Endothelial cell of umbilical vein (primary cell): ENCODE results near the gene CNGA4. TPM values are rescaled to one million over a fixed set of nuclear protein-coding genes. Genes with fewer than 3 reads are reported as not detected.

Experiments used
- BruUV-seq: library from RNA; stranded (reverse); fragments of 400-500 nt; replicated peaks from 2 replicates; lab custom pipeline; 2021; lab: Mats Ljungman, UMichigan
- CTCF ChIA-PET: fragments of 300-600, 350-600 bp; sonication (Branson Sonifier 250); formaldehyde crosslinking; loops from one replicate; lab custom pipeline; 2021; ENCODE audit warnings: antibody characterized with exemption, inconsistent platforms; lab: Charles Lee
- POLR2A ChIA-PET: fragments of 300-600, 350-600 bp; sonication (Branson Sonifier 250); formaldehyde crosslinking; loops from one replicate; lab custom pipeline; 2021; ENCODE audit warnings: antibody characterized with exemption, inconsistent platforms; lab: Charles Lee
- DNase-seq: peaks from one replicate; pipeline ENCODE4 v3.0.0-alpha.2; 2011; ENCODE audit warnings: low read depth, low spot score
- FAIRE-seq: peaks from 2 replicates; lab custom pipeline; 2011; peaks lifted over from hg19 to GRCh38; lab: Jason Lieb, UNC
- H2AFZ ChIP-seq: 2 replicates; pipeline ENCODE4 v1.6.0; 2012; ENCODE audit warnings: low read depth, low read length, control low read depth, inconsistent platforms
- H3K27ac ChIP-seq: 2 replicates; pipeline ENCODE4 v1.5.1; 2011; ENCODE audit warnings: low read depth, mild to moderate bottlenecking, control low read depth, low read length, moderate library complexity; ENCODE audit not compliant: insufficient read depth
- H3K27me3 ChIP-seq, 2 experiments: 2 replicates each; pipeline versions ENCODE4 v1.6.0 to v1.6.1; 2011; ENCODE audit warnings: low read length in 2 of 2, mixed read lengths in 1 of 2; ENCODE audit not compliant: control insufficient read depth in 2 of 2, insufficient read depth in 2 of 2
- H3K36me3 ChIP-seq, 2 experiments: 2 replicates in 1 of 2; 3 replicates in 1 of 2; pipeline ENCODE4 v1.5.1; 2011; ENCODE audit warnings: low read length in 2 of 2, mild to moderate bottlenecking in 1 of 2, moderate library complexity in 1 of 2; ENCODE audit not compliant: control insufficient read depth in 2 of 2, insufficient read depth in 2 of 2; ENCODE audit errors: extremely low read depth in 1 of 2
- H3K4me1 ChIP-seq: 3 replicates; pipeline ENCODE4 v1.5.1; 2011; ENCODE audit warnings: mild to moderate bottlenecking, low read length; ENCODE audit not compliant: control insufficient read depth, insufficient read depth; ENCODE audit errors: extremely low read depth
- H3K4me2 ChIP-seq: 2 replicates; pipeline ENCODE4 v1.6.1; 2011; ENCODE audit warnings: low read length, control low read depth, mixed read lengths; ENCODE audit not compliant: insufficient read depth
- H3K4me3 ChIP-seq, 3 experiments: fragments of 200-600 bp in 1 of 3; sonication (generic), shearing (Covaris generic) in 1 of 3; replicated peaks in 1 of 3; 2 replicates each; pipeline ENCODE4 v1.5.1; 2011 to 2016; ENCODE audit warnings: control low read depth in 3 of 3, low read length in 3 of 3, mild to moderate bottlenecking in 2 of 3, inconsistent platforms in 1 of 3, low read depth in 1 of 3, moderate library complexity in 1 of 3; ENCODE audit not compliant: insufficient read depth in 1 of 3
- H3K79me2 ChIP-seq: 2 replicates; pipeline ENCODE4 v1.6.0; 2012; ENCODE audit warnings: low read length, inconsistent platforms; ENCODE audit not compliant: control insufficient read depth, insufficient read depth
- H3K9ac ChIP-seq: replicated peaks from 2 replicates; pipeline ENCODE3; 2011; ENCODE audit warnings: low read length, control low read depth; ENCODE audit not compliant: insufficient read depth; ENCODE audit errors: extremely low read depth
- H3K9me1 ChIP-seq: replicated peaks from 3 replicates; pipeline ENCODE4 v1.6.0; 2011; ENCODE audit warnings: mild to moderate bottlenecking, low read length; ENCODE audit not compliant: control insufficient read depth, insufficient read depth; ENCODE audit errors: extremely low read depth
- H3K9me3 ChIP-seq: replicated peaks from 2 replicates; pipeline ENCODE4 v1.5.1; 2012; ENCODE audit warnings: low read length, inconsistent platforms; ENCODE audit not compliant: control insufficient read depth, insufficient read depth
- H4K20me1 ChIP-seq: replicated peaks from 2 replicates; pipeline ENCODE3; 2011; ENCODE audit warnings: mild to moderate bottlenecking, low read length; ENCODE audit not compliant: control insufficient read depth, insufficient read depth; ENCODE audit errors: extremely low read depth
- EZH2 ChIP-seq: IDR thresholded peaks from 2 replicates; pipeline ENCODE4 v1.6.1; 2012; ENCODE audit warnings: borderline replicate concordance, low read depth, mild to moderate bottlenecking, moderate library complexity, low read length, inconsistent platforms; ENCODE audit not compliant: severe bottlenecking
- POLR2AphosphoS5 ChIP-seq: IDR thresholded peaks from 2 replicates; pipeline ENCODE4 v1.6.1; 2012; ENCODE audit warnings: low read depth, mild to moderate bottlenecking, control low read depth, low read length, moderate library complexity; ENCODE audit not compliant: insufficient read depth
- dilution Hi-C: fragments of 300-500 bp; cut with MboI; formaldehyde crosslinking; loops from one replicate; pipeline ENCODE4 v1.15.0; 2019; ENCODE audit warnings: low sequenced_read_pairs; ENCODE audit not compliant: extremely low pct_ligation_motif_present
- intact Hi-C: fragments of 100-400 bp; cut with micrococcal nuclease; formaldehyde crosslinking; loops from one replicate; pipeline ENCODE4 v1.10.0; 2022
- polyA plus RNA-seq, 4 experiments: library from polyadenylated mRNA; depleted of rRNA in 3 of 4; stranded (reverse) in 3 of 4; unstranded in 1 of 4; fragments of >200 nt; gene quantifications; 2 replicates each; pipeline versions ENCODE4 v1.2.1 to v1.2.3, GENCODE V29; 2011 to 2012; ENCODE audit warnings: missing spikeins in 1 of 4
- total RNA-seq: library from RNA; stranded (reverse); gene quantifications from 2 replicates; pipeline ENCODE4 v1.2.3, GENCODE V29; 2021

The CNGA4 gene
- total and polyA plus RNA-seq, 2 donors (not counting 3 experiments of a cell fraction or from before 2014, with no cell fraction given): 0.11 TPM; not detected in 1

- no peaks in the 10 kb centered on the region for H3K9me3 ChIP-seq
- dilution Hi-C loops: no loop called here
- H3K4me1 ChIP-seq: no peaks in the 10 kb centered on the region
- ChIA-PET CTCF (interaction anchor here (0.6 to 1.8 kb wide), 7 partner anchors 9 to 121 kb away, joined by 3 to 6 read pairs (median 3); partner anchors contain the start of gene FHIP1B), POLR2A (no interaction called here)
- TF ChIP-seq POLR2AphosphoS5: no peak
- peak; percentile 67 for TF ChIP-seq EZH2
- H2AFZ ChIP-seq: no peak overlapping the region
- DNase-seq (no peak), FAIRE-seq (no peak)
- no peak overlapping the region for H3K4me2 ChIP-seq
- H3K27me3 ChIP-seq: peaks cover 65 to 81% of the 10 kb centered on the region in 2 experiments
- no TSS peak for BruUV-seq
- H3K4me3 ChIP-seq: no peak overlapping the region
- H3K9me1 ChIP-seq: no peaks in the 10 kb centered on the region
- no peak overlapping the region for H3K9ac ChIP-seq
- no peaks in the 10 kb centered on the region for H3K36me3 ChIP-seq
- H3K79me2 ChIP-seq: no peaks in the 10 kb centered on the region
- no peak overlapping the region for H3K27ac ChIP-seq
- no peaks in the 10 kb centered on the region for H4K20me1 ChIP-seq
- intact Hi-C loops: no loop called here
These were observed 19.7 kb downstream of the CNGA4 start for GRCh38 chr11:6258571-6259081.

DNA sequence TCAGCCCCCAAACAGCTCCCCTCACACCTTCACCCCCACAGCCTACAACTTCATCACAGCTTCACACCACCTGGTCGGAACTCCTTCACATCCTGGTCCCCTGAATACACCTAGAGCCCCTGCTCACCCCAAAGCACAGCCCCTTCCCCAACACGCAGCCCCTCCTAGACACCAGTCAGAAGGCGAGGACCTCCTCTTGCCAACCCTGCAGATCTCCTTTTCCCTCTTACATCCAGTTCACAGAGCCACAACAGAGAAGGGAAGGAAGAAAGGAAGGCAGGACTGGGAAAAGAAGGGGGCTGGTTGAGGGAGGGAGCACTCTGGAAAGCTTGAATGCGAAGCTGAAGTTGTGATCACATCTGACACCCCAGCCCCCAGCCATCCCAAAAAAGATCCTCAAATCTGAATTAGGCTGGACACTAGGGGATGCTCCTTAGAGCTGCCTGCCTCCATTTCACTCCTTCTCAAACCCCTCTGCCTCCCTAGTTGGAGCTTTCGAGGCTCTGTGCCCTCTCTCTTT, 21.4 kb downstream of the CNGA4 start:
- Histone ChIP-seq H3K36me3 (no peaks in the 10 kb centered on the region), H3K4me1 (no peaks in the 10 kb centered on the region), H3K9ac (no peak overlapping the region), H3K9me1 (no peaks in the 10 kb centered on the region), H3K9me3 (no peaks in the 10 kb centered on the region), H3K27me3 (peaks cover 59 to 73% of the 10 kb centered on the region in 2 experiments), H3K4me3 (no peak overlapping the region), H3K79me2 (no peaks in the 10 kb centered on the region), H2AFZ (no peak overlapping the region), H3K27ac (no peak overlapping the region), H3K4me2 (no peak overlapping the region), H4K20me1 (no peaks in the 10 kb centered on the region)
- no TSS peak for BruUV-seq
- FAIRE-seq (no peak), DNase-seq (no peak)
- POLR2A ChIA-PET: no interaction called here
- no peak for TF ChIP-seq POLR2AphosphoS5
- dilution Hi-C loops (no loop called here), intact Hi-C loops (no loop called here)
- CTCF ChIA-PET: interaction anchor here (1.2 to 1.8 kb wide), 5 partner anchors 14 to 103 kb away, joined by 4 to 6 read pairs (median 5); no protein-coding TSS in a partner anchor
